H9 (cell line): ENCODE results near the gene PLIN3. TPM values are rescaled to one million over a fixed set of nuclear protein-coding genes. Genes with fewer than 3 reads are reported as not detected.

Experiments used
- DNase-seq: peaks from one replicate; pipeline ENCODE4 v3.0.0-alpha.2; 2017
- H2AFZ ChIP-seq: one replicate; pipeline ENCODE4 v1.6.1; 2013; ENCODE audit warnings: mild to moderate bottlenecking, low read length, control low read depth, moderate library complexity
- H2AK5ac ChIP-seq: 2 replicates; pipeline ENCODE4 v1.6.1; 2013; ENCODE audit warnings: low read length, control low read depth, mixed read lengths; ENCODE audit not compliant: insufficient read length
- H2BK120ac ChIP-seq: one replicate; pipeline ENCODE4 v1.6.1; 2013; ENCODE audit warnings: low read depth, mild to moderate bottlenecking, low read length, control low read depth, inconsistent platforms; ENCODE audit not compliant: poor library complexity, severe bottlenecking
- H2BK12ac ChIP-seq: 2 replicates; pipeline ENCODE4 v1.6.1; 2013; ENCODE audit warnings: low read length, control low read depth, mixed read lengths, low read depth; ENCODE audit not compliant: insufficient read length
- H2BK15ac ChIP-seq: 2 replicates; pipeline ENCODE4 v1.6.1; 2013; ENCODE audit warnings: low read depth, low read length, control low read depth
- H2BK20ac ChIP-seq: one replicate; pipeline ENCODE4 v1.6.1; 2013; ENCODE audit warnings: low read depth, mild to moderate bottlenecking, low read length, control low read depth, inconsistent platforms; ENCODE audit not compliant: poor library complexity, severe bottlenecking
- H2BK5ac ChIP-seq: 2 replicates; pipeline ENCODE4 v1.6.1; 2013; ENCODE audit warnings: low read length, control low read depth, mixed read lengths; ENCODE audit not compliant: insufficient read length
- H3K14ac ChIP-seq: 2 replicates; pipeline ENCODE4 v1.6.1; 2013; ENCODE audit warnings: low read length, control low read depth; ENCODE audit not compliant: insufficient read depth
- H3K18ac ChIP-seq: 2 replicates; pipeline ENCODE4 v1.6.1; 2013; ENCODE audit warnings: low read depth, mild to moderate bottlenecking, mixed read lengths, low read length, control low read depth; ENCODE audit not compliant: insufficient read length
- H3K23ac ChIP-seq: 2 replicates; pipeline ENCODE4 v1.6.1; 2013; ENCODE audit warnings: low read length, control low read depth, mixed read lengths, low read depth; ENCODE audit not compliant: insufficient read length
- H3K23me2 ChIP-seq: 2 replicates; pipeline ENCODE4 v1.6.1; 2013; ENCODE audit warnings: low read depth, mild to moderate bottlenecking, mixed read lengths, low read length, control low read depth; ENCODE audit not compliant: insufficient read length, poor library complexity, severe bottlenecking
- H3K27ac ChIP-seq: 2 replicates; pipeline ENCODE4 v1.5.1; 2013; ENCODE audit warnings: low read length, control low read depth, mixed read lengths, low read depth; ENCODE audit not compliant: insufficient read length
- H3K27me3 ChIP-seq: 2 replicates; pipeline ENCODE4 v1.6.1; 2013; ENCODE audit warnings: low read length, control low read depth, inconsistent platforms; ENCODE audit not compliant: insufficient read depth
- H3K4ac ChIP-seq: 2 replicates; pipeline ENCODE4 v1.6.1; 2013; ENCODE audit warnings: low read depth, mild to moderate bottlenecking, control low read depth, inconsistent platforms, low read length, moderate library complexity
- H3K4me1 ChIP-seq: 2 replicates; pipeline ENCODE4 v1.6.1; 2013; ENCODE audit warnings: low read length, control low read depth, inconsistent platforms; ENCODE audit not compliant: insufficient read depth
- H3K4me2 ChIP-seq: 2 replicates; pipeline ENCODE4 v1.6.1; 2013; ENCODE audit warnings: low read length, control low read depth, mixed read lengths; ENCODE audit not compliant: insufficient read length, insufficient read depth
- H3K56ac ChIP-seq: 2 replicates; pipeline ENCODE4 v1.6.1; 2013; ENCODE audit warnings: low read depth, mild to moderate bottlenecking, mixed read lengths, low read length, control low read depth; ENCODE audit not compliant: insufficient read length
- H3K79me1 ChIP-seq: 2 replicates; pipeline ENCODE4 v1.6.1; 2013; ENCODE audit warnings: low read depth, mild to moderate bottlenecking, moderate library complexity, low read length, control low read depth, inconsistent platforms; ENCODE audit not compliant: insufficient read depth, poor library complexity, severe bottlenecking
- H3K79me2 ChIP-seq: 2 replicates; pipeline ENCODE4 v1.6.1; 2013; ENCODE audit warnings: low read length, control low read depth, inconsistent platforms; ENCODE audit not compliant: insufficient read depth
- H3K9ac ChIP-seq: 2 replicates; pipeline ENCODE4 v1.6.1; 2013; ENCODE audit warnings: low read length, control low read depth, mixed read lengths; ENCODE audit not compliant: insufficient read length; ENCODE audit errors: extremely low read depth
- H3K9me3 ChIP-seq: one replicate; pipeline ENCODE4 v1.6.1; 2013; ENCODE audit warnings: low read depth, low read length, inconsistent platforms; ENCODE audit not compliant: control insufficient read depth
- H3T11ph ChIP-seq: one replicate; pipeline ENCODE4 v1.6.1; 2013; ENCODE audit warnings: mild to moderate bottlenecking, low read length, control low read depth, inconsistent platforms
- H4K20me1 ChIP-seq: one replicate; pipeline ENCODE4 v1.6.1; 2013; ENCODE audit not compliant: control insufficient read depth, insufficient read length, insufficient read depth
- H4K5ac ChIP-seq: 2 replicates; pipeline ENCODE4 v1.6.1; 2013; ENCODE audit warnings: low read depth, mild to moderate bottlenecking, mixed read lengths, low read length, control low read depth; ENCODE audit not compliant: insufficient read length
- H4K8ac ChIP-seq: replicated peaks from 2 replicates; pipeline ENCODE4 v1.6.1; 2013; ENCODE audit warnings: low read length, control low read depth, mixed read lengths, low read depth; ENCODE audit not compliant: insufficient read length
- H4K91ac ChIP-seq: 2 replicates; pipeline ENCODE4 v1.6.1; 2013; ENCODE audit warnings: low read depth, mild to moderate bottlenecking, moderate library complexity, mixed read lengths, low read length, control low read depth; ENCODE audit not compliant: insufficient read length
- H3K27ac Mint-ChIP-seq, 3 experiments: 2 replicates in 2 of 3; 3 replicates in 1 of 3; pipeline ENCODE4 v1.8.0; 2020 to 2021; ENCODE audit warnings: mixed read lengths in 3 of 3, mild to moderate bottlenecking in 1 of 3, moderate library complexity in 1 of 3
- H3K27me3 Mint-ChIP-seq: 2 replicates; pipeline ENCODE4 v1.8.0; 2021; ENCODE audit warnings: low read depth, mild to moderate bottlenecking, moderate library complexity, mixed read lengths
- H3K36me3 Mint-ChIP-seq, 3 experiments: 2 replicates in 2 of 3; 3 replicates in 1 of 3; pipeline ENCODE4 v1.8.0; 2020 to 2021; ENCODE audit warnings: low read depth in 3 of 3, mixed read lengths in 3 of 3; ENCODE audit not compliant: insufficient read depth in 1 of 3
- H3K4me1 Mint-ChIP-seq, 2 experiments: 2 replicates each; pipeline ENCODE4 v1.8.0; 2020; ENCODE audit warnings: mixed read lengths in 2 of 2
- H3K4me3 Mint-ChIP-seq, 2 experiments: 2 replicates in 1 of 2; 3 replicates in 1 of 2; pipeline ENCODE4 v1.8.0; 2020 to 2021; ENCODE audit warnings: mild to moderate bottlenecking in 2 of 2, mixed read lengths in 2 of 2, moderate library complexity in 1 of 2
- H3K9me3 Mint-ChIP-seq, 2 experiments: 2 replicates in 1 of 2; 3 replicates in 1 of 2; pipeline ENCODE4 v1.8.0; 2020; ENCODE audit warnings: mild to moderate bottlenecking in 2 of 2, mixed read lengths in 2 of 2, moderate library complexity in 1 of 2
- WGBS: extraction: QIAGEN DNeasy Blood & Tissue Kit; methylation state at CpG from one replicate; pipeline ENCODE4 v1.1.7; 2013; ENCODE audit warnings: missing lambda C conversion rate, low lambda C conversion rate, mixed read lengths; ENCODE audit not compliant: insufficient read length; ENCODE audit errors: extremely low coverage; 5-methylcytosine and 5-hydroxymethylcytosine counted together
- total RNA-seq: library from RNA; stranded (reverse); gene quantifications from 2 replicates; pipeline ENCODE4 v1.2.1, GENCODE V29; 2021
- TF ChIP-seq, protein P1 (sequence below): fragments of 200-600 bp; sonication (generic); conservative IDR thresholded peaks from 3 replicates; pipeline ENCODE4 v1.8.0; 2021; ENCODE audit warnings: antibody characterized with exemption, mild to moderate bottlenecking

PLIN3 gene
- total RNA-seq, 1 experiment from 2014 or later = 61.8 TPM

- H3K4me1 ChIP-seq = no peaks in the 10 kb centered on the region
- no peak for DNase-seq
- no peak overlapping the region for H3K27ac Mint-ChIP-seq
- no peak overlapping the region for H4K5ac ChIP-seq
- no peaks in the 10 kb centered on the region for H4K20me1 ChIP-seq
- no peak overlapping the region for H3K14ac ChIP-seq
- H3K18ac ChIP-seq = no peak overlapping the region
- no peak overlapping the region for H2BK5ac ChIP-seq
- H3K9me3 Mint-ChIP-seq = peaks cover 0 to 13% of the 10 kb centered on the region in 2 experiments; a peak in 2 of 5 replicates
- WGBS = no CpG with 5 or more reads among the region's 32 CpGs
- no peaks in the 10 kb centered on the region for H3K27me3 ChIP-seq
- H3K56ac ChIP-seq = no peak overlapping the region
- no peaks in the 10 kb centered on the region for H3K9me3 ChIP-seq
- H3K9ac ChIP-seq = no peak overlapping the region
- H3T11ph ChIP-seq = no peak overlapping the region
- H2AK5ac ChIP-seq = no peak overlapping the region
- H3K4me3 Mint-ChIP-seq = no peak overlapping the region
- TF ChIP-seq, protein P1, sequence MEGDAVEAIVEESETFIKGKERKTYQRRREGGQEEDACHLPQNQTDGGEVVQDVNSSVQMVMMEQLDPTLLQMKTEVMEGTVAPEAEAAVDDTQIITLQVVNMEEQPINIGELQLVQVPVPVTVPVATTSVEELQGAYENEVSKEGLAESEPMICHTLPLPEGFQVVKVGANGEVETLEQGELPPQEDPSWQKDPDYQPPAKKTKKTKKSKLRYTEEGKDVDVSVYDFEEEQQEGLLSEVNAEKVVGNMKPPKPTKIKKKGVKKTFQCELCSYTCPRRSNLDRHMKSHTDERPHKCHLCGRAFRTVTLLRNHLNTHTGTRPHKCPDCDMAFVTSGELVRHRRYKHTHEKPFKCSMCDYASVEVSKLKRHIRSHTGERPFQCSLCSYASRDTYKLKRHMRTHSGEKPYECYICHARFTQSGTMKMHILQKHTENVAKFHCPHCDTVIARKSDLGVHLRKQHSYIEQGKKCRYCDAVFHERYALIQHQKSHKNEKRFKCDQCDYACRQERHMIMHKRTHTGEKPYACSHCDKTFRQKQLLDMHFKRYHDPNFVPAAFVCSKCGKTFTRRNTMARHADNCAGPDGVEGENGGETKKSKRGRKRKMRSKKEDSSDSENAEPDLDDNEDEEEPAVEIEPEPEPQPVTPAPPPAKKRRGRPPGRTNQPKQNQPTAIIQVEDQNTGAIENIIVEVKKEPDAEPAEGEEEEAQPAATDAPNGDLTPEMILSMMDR = no peak
- H2BK12ac ChIP-seq = no peak overlapping the region
- H3K4me2 ChIP-seq = no peak overlapping the region
- no peak overlapping the region for H3K27ac ChIP-seq
- no peaks in the 10 kb centered on the region for H3K79me2 ChIP-seq
- no peak overlapping the region for H3K4ac ChIP-seq
- no peak overlapping the region for H2BK120ac ChIP-seq
- no peaks in the 10 kb centered on the region for H3K79me1 ChIP-seq
- no peak overlapping the region for H3K23ac ChIP-seq
- H3K4me1 Mint-ChIP-seq = no peaks in the 10 kb centered on the region
- no peak overlapping the region for H2BK20ac ChIP-seq
- no peak overlapping the region for H4K8ac ChIP-seq
- H3K27me3 Mint-ChIP-seq = peaks cover 18% of the 10 kb centered on the region
- peaks cover 0 to 7% (median 0%) of the 10 kb centered on the region in 3 experiments; a peak in 1 of 7 replicates for H3K36me3 Mint-ChIP-seq
- H4K91ac ChIP-seq = no peak overlapping the region
- H2AFZ ChIP-seq = no peak overlapping the region
- no peaks in the 10 kb centered on the region for H3K23me2 ChIP-seq
- no peak overlapping the region for H2BK15ac ChIP-seq
Measured at GRCh38 chr19:4817467-4818277, 49.8 kb downstream of the PLIN3 start.
